ENCODE data around the gene UQCRC2.
"Not testable (repeated sequence)": the region's sequence is repeated elsewhere in the genome, so short reads cannot be mapped to it uniquely, and the experiment has no call there.

UQCRC2 gene

GRCh38 chr16:22012241-22012640 is 59.1 kb downstream of the UQCRC2 start:
- no peak for DNase-seq

- no peak for DNase-seq
These were observed 60.3 kb downstream of the UQCRC2 start for GRCh38 chr16:22013486-22013885.

- no peak for DNase-seq
These were observed 61.2 kb downstream of the UQCRC2 start for GRCh38 chr16:22014271-22014873.

- DNase-seq, result no peak
These were observed 63.8 kb downstream of the UQCRC2 start for GRCh38 chr16:22016927-22017326.

GRCh38 chr16:22018559-22018958 is 65.4 kb downstream of the UQCRC2 start:
- DNase-seq, result no peak

GRCh38 chr16:22022151-22022550 is 69.0 kb downstream of the UQCRC2 start:
- no peak for DNase-seq

- DNase-seq, result no peak
These were observed 70.3 kb downstream of the UQCRC2 start for GRCh38 chr16:22023505-22023904.

GRCh38 chr16:22024785-22025184 is 71.6 kb downstream of the UQCRC2 start:
- DNase-seq, result not testable (repeated sequence)

GRCh38 chr16:22027633-22028032 is 74.5 kb downstream of the UQCRC2 start:
- no peak for DNase-seq

GRCh38 chr16:22029632-22030031 is 76.5 kb downstream of the UQCRC2 start:
- DNase-seq, result no peak

- DNase-seq, result no peak
These were observed 77.1 kb downstream of the UQCRC2 start for GRCh38 chr16:22030087-22030812.

GRCh38 chr16:22031483-22032083 is 78.4 kb downstream of the UQCRC2 start:
- no peak for DNase-seq
